ENCODE data around the gene CCDC74B.
"Not testable (repeated sequence)": the region's sequence is repeated elsewhere in the genome, so short reads cannot be mapped to it uniquely, and the experiment has no call there.

CCDC74B gene

GRCh38 chr2:130169896-130170295 is 25.0 kb upstream of the CCDC74B start:
- no peak overlapping the region for H3K4me3 ChIP-seq (replicated peaks; ENCODE audit: low read depth, low read length)
- TF ChIP-seq, protein P1, sequence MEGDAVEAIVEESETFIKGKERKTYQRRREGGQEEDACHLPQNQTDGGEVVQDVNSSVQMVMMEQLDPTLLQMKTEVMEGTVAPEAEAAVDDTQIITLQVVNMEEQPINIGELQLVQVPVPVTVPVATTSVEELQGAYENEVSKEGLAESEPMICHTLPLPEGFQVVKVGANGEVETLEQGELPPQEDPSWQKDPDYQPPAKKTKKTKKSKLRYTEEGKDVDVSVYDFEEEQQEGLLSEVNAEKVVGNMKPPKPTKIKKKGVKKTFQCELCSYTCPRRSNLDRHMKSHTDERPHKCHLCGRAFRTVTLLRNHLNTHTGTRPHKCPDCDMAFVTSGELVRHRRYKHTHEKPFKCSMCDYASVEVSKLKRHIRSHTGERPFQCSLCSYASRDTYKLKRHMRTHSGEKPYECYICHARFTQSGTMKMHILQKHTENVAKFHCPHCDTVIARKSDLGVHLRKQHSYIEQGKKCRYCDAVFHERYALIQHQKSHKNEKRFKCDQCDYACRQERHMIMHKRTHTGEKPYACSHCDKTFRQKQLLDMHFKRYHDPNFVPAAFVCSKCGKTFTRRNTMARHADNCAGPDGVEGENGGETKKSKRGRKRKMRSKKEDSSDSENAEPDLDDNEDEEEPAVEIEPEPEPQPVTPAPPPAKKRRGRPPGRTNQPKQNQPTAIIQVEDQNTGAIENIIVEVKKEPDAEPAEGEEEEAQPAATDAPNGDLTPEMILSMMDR (IDR thresholded peaks at IDR 0.05; ENCODE audit: low read length, missing control alignments): no peak
- no peak for DNase-seq (ENCODE audit: low read depth)

DNA sequence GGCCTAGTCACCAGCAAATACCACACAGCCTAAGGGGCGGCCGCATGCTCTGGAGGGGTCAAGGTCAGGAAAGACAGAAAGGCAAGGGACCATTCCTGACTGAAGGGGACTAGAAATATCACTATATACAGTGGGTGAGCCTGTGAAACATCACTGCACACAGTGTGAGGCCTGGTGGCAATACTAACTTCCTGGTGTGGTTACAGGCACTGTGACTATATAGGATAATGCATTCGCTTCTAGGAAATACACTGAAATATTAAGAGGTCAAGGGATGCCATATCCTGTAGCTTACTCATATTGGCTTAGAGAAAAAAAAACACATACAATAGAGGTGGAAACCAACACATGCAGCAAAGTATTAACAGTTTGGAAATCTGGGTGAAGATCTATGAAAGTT is 24.3 kb upstream of the CCDC74B start:
- not testable (repeated sequence) for H3K4me3 ChIP-seq (replicated peaks; ENCODE audit: low read depth, low read length); DNase-seq (ENCODE audit: low read depth)

DNA sequence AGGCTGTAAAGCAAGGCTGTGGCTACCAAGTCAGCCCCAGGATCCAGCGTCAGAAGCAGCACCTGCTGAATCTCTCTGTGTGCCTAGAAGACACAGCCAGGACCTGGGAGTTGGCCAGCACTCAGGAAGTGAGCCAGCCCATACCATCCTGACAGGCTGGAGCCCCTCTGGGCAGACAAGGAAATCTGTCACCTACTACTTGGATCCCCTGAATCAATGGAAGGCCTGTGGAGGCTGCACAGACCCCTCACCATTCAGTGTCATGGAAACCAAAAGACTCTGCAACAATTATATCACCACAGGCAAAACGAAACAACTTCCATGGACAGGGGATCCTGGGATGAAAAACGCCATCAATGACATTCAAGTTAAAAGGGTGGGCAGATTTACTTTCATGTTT is 21.7 kb upstream of the CCDC74B start:
- not testable (repeated sequence) for H3K4me3 ChIP-seq (replicated peaks; ENCODE audit: low read depth, low read length); DNase-seq (ENCODE audit: low read depth)

GRCh38 chr2:130165293-130166016 is 20.5 kb upstream of the CCDC74B start:
- H3K4me3 ChIP-seq (replicated peaks; ENCODE audit: low read depth, low read length): no peak overlapping the region
- DNase-seq (ENCODE audit: low read depth): no peak
- TF ChIP-seq, protein P1 (IDR thresholded peaks at IDR 0.05; ENCODE audit: low read length, missing control alignments): no peak

DNA sequence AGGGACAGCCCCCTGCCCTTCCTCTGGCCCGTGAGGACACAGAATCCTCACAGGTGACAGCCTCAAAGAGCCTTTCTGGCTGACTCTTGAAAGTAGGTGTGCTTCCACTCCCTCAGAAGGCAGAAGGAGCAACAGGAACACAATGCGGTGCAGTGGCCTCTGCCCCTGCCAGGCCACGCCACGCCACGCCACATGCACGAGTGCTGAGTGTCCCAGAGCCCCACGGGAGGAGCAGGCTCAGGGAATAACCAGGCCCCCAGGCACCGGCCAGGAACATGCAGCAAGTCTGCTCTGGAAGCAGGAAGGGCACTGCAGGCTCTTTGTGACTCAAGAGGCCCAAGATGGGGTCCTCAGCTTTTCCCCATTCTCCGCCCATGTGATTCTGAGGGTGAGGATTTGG is 18.1 kb upstream of the CCDC74B start:
- no peak for DNase-seq (ENCODE audit: low read depth)
- TF ChIP-seq, protein P1 (IDR thresholded peaks at IDR 0.05; ENCODE audit: low read length, missing control alignments): no peak
- no peak overlapping the region for H3K4me3 ChIP-seq (replicated peaks; ENCODE audit: low read depth, low read length)

DNA sequence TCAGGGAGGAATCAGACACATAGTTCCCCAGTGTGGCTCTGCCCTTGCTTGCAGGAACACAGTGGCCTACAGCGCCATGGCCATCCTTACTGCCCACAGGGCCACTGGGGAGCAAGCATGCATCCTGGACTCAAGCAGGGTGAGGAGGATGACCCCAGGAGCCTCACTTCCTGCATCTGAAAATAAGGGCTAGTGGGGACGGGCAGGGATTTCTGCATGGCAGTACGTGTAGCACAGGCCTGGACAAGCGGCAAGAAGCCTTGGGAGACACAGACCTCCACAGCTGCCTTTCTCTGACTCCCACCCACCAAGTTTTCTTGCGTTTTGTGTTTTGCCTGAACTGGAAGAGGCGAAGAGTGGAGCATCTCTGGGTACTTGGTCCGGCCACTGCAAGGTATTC is 17.6 kb upstream of the CCDC74B start:
- H3K4me3 ChIP-seq (replicated peaks; ENCODE audit: low read depth, low read length); DNase-seq (ENCODE audit: low read depth): not testable (repeated sequence)

DNA sequence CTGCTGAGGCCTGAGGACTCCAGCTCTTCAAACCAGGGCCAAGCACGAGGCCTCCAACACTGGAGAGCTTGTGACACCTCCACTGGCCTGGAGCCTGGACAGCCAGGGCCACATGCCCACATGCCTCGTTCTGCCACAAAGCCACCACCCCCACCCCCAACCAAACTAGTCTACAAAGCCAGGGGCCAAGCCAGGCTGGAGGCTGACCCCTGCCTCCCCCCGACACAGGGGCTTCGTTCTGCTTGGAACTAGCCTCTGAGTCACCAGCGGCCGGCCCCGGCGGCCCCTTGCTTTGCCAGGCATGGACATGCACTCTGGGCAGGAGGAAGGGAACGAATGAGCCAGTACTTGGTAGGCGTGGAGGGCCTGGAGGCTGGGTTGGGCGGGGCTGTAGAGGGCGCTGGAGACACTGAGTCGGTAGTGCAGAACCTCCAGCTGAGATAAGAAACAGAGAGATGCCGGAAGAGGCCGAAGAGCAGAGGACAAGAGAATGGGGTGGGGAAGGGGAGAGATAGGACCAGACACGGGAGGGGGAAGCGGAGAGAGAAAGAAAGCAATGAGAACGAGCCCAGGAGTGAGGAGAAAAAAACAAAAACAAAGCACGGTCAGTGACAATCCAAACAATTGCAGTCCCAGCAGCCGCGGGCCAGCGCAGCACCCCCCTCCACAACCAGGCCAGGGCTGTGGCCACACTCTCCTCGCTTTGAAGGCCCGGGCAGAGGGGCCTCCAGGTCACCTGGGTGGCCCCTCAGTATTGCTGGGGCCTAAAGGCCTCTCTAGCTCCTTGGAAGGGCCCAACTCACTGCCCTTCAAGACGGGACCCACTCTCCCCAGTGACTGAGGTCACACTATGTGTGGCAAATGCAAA is 16.2 kb upstream of the CCDC74B start:
- not testable (repeated sequence) for H3K4me3 ChIP-seq (replicated peaks; ENCODE audit: low read depth, low read length)
- peak; percentile 13 for DNase-seq (ENCODE audit: low read depth)

DNA sequence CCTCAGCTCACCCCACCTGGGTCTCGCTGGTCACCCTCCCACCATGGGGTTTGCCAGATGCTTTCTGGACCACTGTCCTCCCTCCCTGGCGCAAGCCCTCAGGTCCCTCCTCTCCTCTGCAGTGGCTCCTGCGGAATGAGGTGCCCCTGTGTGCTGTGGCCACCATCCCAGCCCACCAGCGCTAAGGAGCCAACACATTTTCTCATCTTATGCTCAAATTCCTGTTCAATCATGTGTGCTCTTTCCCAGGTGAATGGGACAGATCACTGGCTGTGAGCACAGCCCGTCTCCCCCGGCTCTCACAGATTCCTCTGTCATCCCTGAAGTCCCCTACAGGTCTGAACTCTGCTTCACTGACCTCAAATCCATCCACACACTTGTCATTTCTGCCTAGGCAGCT is 15.2 kb upstream of the CCDC74B start:
- no peak overlapping the region for H3K4me3 ChIP-seq (replicated peaks; ENCODE audit: low read depth, low read length)
- no peak for DNase-seq (ENCODE audit: low read depth)
- TF ChIP-seq, protein P1 (IDR thresholded peaks at IDR 0.05; ENCODE audit: low read length, missing control alignments): no peak

GRCh38 chr2:130159376-130159775 is 14.5 kb upstream of the CCDC74B start:
- H3K4me3 ChIP-seq (replicated peaks; ENCODE audit: low read depth, low read length); DNase-seq (ENCODE audit: low read depth): not testable (repeated sequence)
